K562 treated with DMSO at 1 percent for 12 hours (cell line): ENCODE measurements around the gene SUSD5. TPM values are rescaled to one million over a fixed set of nuclear protein-coding genes. Genes with fewer than 3 reads are reported as not detected.

ENCODE experiments used
- total RNA-seq: library from RNA; unstranded; fragments of 300-600 nt; gene quantifications from 2 replicates; pipeline ENCODE4 v1.2.3, GENCODE V29; 2022; ENCODE audit not compliant: insufficient read depth

SUSD5 gene
- total RNA-seq, result not detected in 2 replicates

DNA sequence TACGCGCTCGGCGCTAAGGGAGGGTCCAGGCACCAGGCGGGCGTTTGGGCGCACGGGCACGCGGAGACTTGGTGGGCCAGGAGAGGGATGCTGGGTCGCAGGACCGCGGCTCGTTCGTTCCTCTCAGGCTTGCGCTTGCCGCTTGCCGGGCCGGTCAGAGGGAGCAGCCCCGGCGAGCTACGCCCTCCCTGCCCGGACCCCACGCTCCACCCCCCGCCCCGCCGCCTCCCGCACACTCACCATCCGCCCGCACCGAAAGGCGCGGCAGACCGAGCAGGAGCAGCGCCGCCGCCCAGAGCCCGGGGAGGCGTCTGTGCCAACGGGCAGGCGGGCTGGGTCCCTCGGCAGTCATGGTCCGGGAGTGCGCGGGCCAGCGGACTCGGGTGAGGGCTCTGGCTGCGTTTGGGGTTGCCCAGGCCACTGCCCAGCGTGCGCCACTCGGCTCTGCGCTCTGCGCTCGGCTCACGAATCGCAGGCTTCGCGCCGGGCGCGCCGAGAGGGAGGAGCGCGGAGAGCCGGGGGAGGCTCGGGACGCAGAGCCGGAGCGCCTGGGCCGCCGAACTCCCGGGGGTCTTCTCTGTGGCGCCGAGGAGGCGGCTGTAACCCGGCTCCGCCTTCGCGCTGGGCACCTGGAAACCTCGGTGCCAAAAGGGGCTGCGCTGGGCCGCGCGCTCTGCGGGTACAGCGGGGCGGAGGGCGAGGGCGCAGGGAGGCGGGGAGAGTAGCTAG, at the start of gene SUSD5:
Gene SUSD5 (minus strand): TSS at position 365 of the 729 bp plus-strand sequence. CDS start 13 bp downstream, at position 352.

DNA sequence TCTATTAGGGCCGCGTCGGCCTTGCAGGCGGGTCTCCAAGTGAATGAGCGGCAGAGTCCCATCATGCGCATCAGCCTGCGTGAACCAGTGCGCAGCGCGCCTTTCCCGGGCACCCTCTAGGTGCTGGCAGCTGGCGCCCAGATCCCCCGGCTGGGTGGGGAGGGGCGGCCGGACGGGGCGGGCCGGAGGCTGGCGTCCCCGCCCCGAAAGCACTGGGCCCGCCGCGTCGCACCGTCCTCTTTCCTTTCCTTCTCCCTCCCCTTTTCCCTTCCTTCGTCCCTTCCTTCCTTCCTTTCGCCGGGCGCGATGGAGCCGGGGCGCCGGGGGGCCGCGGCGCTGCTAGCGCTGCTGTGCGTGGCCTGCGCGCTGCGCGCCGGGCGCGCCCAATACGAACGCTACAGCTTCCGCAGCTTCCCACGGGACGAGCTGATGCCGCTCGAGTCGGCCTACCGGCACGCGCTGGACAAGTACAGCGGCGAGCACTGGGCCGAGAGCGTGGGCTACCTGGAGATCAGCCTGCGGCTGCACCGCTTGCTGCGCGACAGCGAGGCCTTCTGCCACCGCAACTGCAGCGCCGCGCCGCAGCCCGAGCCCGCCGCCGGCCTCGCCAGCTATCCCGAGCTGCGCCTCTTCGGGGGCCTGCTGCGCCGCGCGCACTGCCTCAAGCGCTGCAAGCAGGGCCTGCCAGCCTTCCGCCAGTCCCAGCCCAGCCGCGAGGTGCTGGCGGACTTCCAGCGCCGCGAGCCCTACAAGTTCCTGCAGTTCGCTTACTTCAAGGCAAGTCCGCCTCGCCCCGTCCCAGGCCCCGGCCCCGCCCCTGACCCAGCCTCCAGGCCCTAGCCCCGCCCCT, 104.6 kb downstream of the SUSD5 start, which contains the start of gene CRTAP:
Gene CRTAP (plus strand): TSS at position 243 of the 850 bp plus-strand sequence. CDS start 64 bp downstream, at position 307.

Other genes starting within 250 kb of the SUSD5 start
- 92.1 and 152 TPM in 2 replicates for gene GLB1, start 121.7 kb downstream of the SUSD5 start, total RNA-seq
- 0.44 and 3.1 TPM in 2 replicates for gene TMPPE, start 121.7 kb downstream of the SUSD5 start, total RNA-seq
- gene CRTAP, start 104.8 kb downstream of the SUSD5 start, total RNA-seq, result 73.5 and 125 TPM in 2 replicates
- gene FBXL2, start 58.6 kb upstream of the SUSD5 start, total RNA-seq, result 0.93 and 5.4 TPM in 2 replicates
- 15.5 and 57.3 TPM in 2 replicates for gene UBP1, start 221.6 kb upstream of the SUSD5 start, total RNA-seq